Upper lobe of left lung (tissue), 4 donors: Measurements from ENCODE around the gene YAP1.

ENCODE experiments used
- CTCF ChIP-seq, 6 experiments: fragments of 450-650 bp in 4 of 6; fragments of 200-600 bp in 2 of 6; sonication (generic) in 2 of 6; IDR thresholded peaks; one replicate each; pipeline ENCODE4 v1.5.1; 2016 to 2019; ENCODE audit warnings: antibody characterized with exemption in 6 of 6
- EP300 ChIP-seq, 4 donors: sonication (generic); formaldehyde crosslinking; IDR thresholded peaks; one replicate each; pipeline ENCODE4 v1.5.1; 2017; ENCODE audit warnings: antibody characterized with exemption in 4 of 4, control low read depth in 2 of 4
- POLR2A ChIP-seq, 4 donors: fragments of 450-650 bp; IDR thresholded peaks; one replicate each; pipeline ENCODE4 v1.5.1; 2016 to 2017; ENCODE audit warnings: antibody characterized with exemption in 4 of 4, mild to moderate bottlenecking in 2 of 4
- POLR2AphosphoS5 ChIP-seq, 2 donors: sonication (generic); formaldehyde crosslinking; IDR thresholded peaks; one replicate each; pipeline ENCODE4 v1.5.1; 2017; ENCODE audit warnings: antibody characterized with exemption in 2 of 2

DNA sequence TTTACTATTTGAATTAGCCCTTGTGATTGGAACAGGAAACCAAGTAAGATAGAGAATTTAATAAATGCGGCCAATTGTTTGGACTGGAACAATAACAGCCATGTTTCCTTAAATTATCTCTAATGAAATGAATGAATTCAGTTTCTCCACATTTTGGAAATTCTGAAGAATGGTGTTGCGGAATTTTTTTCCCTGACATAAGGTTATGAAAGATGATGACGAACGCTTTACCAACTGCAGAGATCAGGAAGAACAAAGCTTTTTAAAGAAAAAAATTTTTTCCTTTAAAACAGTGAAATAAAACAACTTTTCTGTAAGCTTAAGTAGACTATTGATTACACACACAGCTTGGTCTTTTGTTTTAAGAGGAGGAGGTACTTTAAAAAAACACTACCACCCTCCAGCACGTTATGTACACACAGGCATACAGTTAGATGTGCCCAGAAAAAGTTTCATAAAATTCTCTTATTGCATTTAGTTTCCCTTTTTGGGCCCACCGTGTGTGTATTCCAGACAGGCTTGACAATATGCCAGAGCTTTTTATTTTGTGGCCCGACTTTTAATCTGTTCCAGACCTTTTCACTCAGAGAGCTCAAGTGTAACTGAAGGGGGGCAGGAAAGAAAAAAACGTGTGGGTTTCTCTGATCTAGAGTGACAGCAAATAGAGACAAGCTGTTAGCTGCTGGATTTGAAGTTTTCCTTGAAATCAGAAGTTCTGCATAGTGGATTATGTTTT, 77.3 kb downstream of the YAP1 start:
- TF ChIP-seq CTCF (IDR thresholded peaks at IDR 0.05) (no peak), POLR2AphosphoS5 (IDR thresholded peaks at IDR 0.05) (no peak), POLR2A (IDR thresholded peaks at IDR 0.05) (no peak), EP300 (IDR thresholded peaks at IDR 0.05) (no peak)
